GM12874 (cell line): ENCODE measurements around the gene OPCML.

Experiments used
- CTCF ChIP-seq: IDR thresholded peaks from 2 replicates; pipeline ENCODE4 v1.5.1; 2011; ENCODE audit warnings: low read depth, mild to moderate bottlenecking, control low read depth, low read length, moderate library complexity; ENCODE audit not compliant: insufficient read depth

The OPCML gene

DNA sequence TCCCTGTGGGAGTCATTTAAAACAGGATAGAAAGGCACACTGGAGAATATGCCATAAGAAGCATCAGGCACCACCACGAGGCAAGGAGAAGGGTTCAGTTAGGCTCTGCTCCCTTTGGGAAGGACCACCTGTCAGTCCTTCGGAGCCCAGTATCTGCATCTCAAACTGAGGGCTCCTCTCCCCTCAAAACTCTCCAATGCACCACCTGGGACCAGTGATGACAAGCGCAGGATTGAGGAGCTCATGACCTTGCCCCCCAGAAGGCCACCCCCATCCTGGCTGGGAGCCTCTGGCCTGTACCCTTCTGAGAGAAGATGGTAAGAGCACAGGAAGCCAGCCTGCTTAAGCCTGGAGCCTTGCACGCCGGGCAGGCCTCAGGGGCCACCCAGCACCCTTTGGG, 39.4 kb downstream of the OPCML start:
- no peak for TF ChIP-seq CTCF

GRCh38 chr11:133491680-133492383, 40.5 kb downstream of the OPCML start:
- TF ChIP-seq CTCF = no peak

- TF ChIP-seq CTCF = no peak
Measured at GRCh38 chr11:133480722-133481121, 51.6 kb downstream of the OPCML start.

GRCh38 chr11:133479209-133479608, 53.1 kb downstream of the OPCML start:
- TF ChIP-seq CTCF = no peak

DNA sequence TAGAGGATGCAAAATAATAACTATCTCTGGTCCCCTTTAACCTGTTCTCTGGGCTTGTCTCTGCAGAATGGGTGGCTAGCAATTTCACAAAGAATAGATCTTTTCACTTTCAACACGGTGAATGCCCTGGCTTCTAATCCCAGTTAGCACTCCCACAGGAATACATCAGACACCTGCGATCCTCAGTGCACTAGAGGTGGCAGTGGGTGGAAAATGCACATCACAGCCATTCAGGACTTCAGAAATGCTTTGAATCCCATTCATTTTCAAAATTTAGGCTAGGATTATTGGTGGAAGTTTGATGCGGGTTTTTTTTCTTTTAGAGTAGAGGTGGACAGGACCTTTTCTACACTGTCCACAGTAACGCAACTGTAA, 55.1 kb downstream of the OPCML start:
- no peak for TF ChIP-seq CTCF

DNA sequence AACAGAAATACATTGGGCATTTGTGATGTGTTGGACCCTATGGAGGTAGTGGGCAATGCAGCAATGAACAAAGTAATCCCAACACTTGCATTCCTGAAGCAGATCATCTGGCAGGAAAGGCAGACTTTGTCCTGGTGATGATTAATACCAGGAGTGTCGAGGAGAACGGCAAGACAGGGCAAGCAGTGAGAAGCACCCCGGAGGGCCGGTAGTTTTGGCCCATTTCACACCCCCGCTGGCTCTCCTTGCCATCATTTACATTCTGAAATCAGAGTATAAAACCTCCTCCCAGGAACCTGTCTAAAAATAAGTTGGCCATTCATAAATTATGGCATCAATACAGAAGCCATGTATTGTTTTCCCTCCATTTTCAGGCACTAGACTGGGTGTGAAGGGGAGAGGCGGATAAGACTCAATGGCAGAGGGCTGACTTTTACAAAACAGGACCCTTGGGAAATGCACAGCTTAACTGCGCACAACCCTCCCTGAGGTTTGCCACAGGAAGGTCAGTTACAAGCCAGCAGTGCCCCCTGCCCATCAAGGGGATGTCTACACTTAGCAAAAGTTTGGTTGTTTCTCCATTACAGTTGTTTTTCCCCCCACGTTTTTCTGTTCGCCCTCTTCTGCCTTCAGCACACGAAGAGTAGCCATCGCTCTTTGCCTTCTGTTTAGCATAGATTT, 55.6 kb downstream of the OPCML start:
- no peak for TF ChIP-seq CTCF

GRCh38 chr11:133474461-133474860, 57.8 kb downstream of the OPCML start:
- no peak for TF ChIP-seq CTCF
